DOHH2 (cell line): ENCODE results near the gene YAE1.

ENCODE experiments used
- CTCF ChIP-seq: fragments of 200-600 bp; sonication (generic); IDR thresholded peaks from one replicate; pipeline ENCODE4 v1.5.1; 2014; ENCODE audit warnings: antibody characterized with exemption, mild to moderate bottlenecking, low read depth, low read length; ENCODE audit not compliant: poor library complexity, severe bottlenecking
- EZH2phosphoT487 ChIP-seq: fragments of 200-600 bp; sonication (generic); IDR thresholded peaks from 2 replicates; pipeline ENCODE4 v1.6.1; 2017; ENCODE audit warnings: borderline replicate concordance, mild to moderate bottlenecking, antibody characterized with exemption, low read length, moderate library complexity, mixed read lengths

- no peak for TF ChIP-seq CTCF
- TF ChIP-seq EZH2phosphoT487 = no peak
Measured at GRCh38 chr7:39603924-39604323, 37.7 kb downstream of the YAE1 start.
